H1 (cell line): ENCODE results near the gene SEMA6A. TPM values are rescaled to one million over a fixed set of nuclear protein-coding genes. Genes with fewer than 3 reads are reported as not detected.

Source experiments
- CTCF ChIA-PET: fragments of 300-600 bp; sonication (Branson Sonifier 250); formaldehyde crosslinking; loops from one replicate; lab custom pipeline; 2021; ENCODE audit not compliant: partially characterized antibody; lab: Charles Lee
- POLR2A ChIA-PET: fragments of 300-600 bp; sonication (Branson Sonifier 250); formaldehyde crosslinking; loops from one replicate; lab custom pipeline; 2021; ENCODE audit warnings: inconsistent platforms; ENCODE audit not compliant: partially characterized antibody; lab: Charles Lee
- DNase-seq, 2 experiments: peaks; one replicate each; pipeline versions ENCODE4 v3.0.0 to v3.0.0-alpha.2; 2010 to 2022; ENCODE audit warnings: low spot score in 2 of 2, low read depth in 1 of 2, mixed read lengths in 1 of 2
- FAIRE-seq: peaks from 2 replicates; lab custom pipeline; 2011; peaks lifted over from hg19 to GRCh38; lab: Jason Lieb, UNC
- H2AFZ ChIP-seq: 2 replicates; pipeline ENCODE4 v1.8.1; 2012; ENCODE audit warnings: low read length, inconsistent platforms
- H2AK5ac ChIP-seq: 2 replicates; pipeline ENCODE4 v1.6.1; 2013; ENCODE audit warnings: low read depth, low read length
- H2BK120ac ChIP-seq: replicated peaks from 2 replicates; pipeline ENCODE3; 2013; ENCODE audit warnings: low read depth, low read length, inconsistent platforms
- H2BK12ac ChIP-seq: 2 replicates; pipeline ENCODE4 v1.6.1; 2013; ENCODE audit warnings: low read depth, low read length
- H2BK15ac ChIP-seq: 2 replicates; pipeline ENCODE4 v1.6.1; 2013; ENCODE audit warnings: low read length
- H2BK20ac ChIP-seq: 2 replicates; pipeline ENCODE4 v1.6.1; 2013; ENCODE audit warnings: low read length
- H2BK5ac ChIP-seq: 2 replicates; pipeline ENCODE4 v1.6.1; 2013; ENCODE audit warnings: low read depth, low read length
- H3K14ac ChIP-seq: 2 replicates; pipeline ENCODE4 v1.6.1; 2013; ENCODE audit warnings: inconsistent platforms; ENCODE audit not compliant: insufficient read length
- H3K18ac ChIP-seq: 2 replicates; pipeline ENCODE4 v1.6.1; 2013; ENCODE audit warnings: low read length; ENCODE audit errors: extremely low read depth
- H3K23ac ChIP-seq: 2 replicates; pipeline ENCODE4 v1.6.1; 2013; ENCODE audit warnings: inconsistent platforms; ENCODE audit not compliant: insufficient read length
- H3K23me2 ChIP-seq: 2 replicates; pipeline ENCODE4 v1.6.1; 2013; ENCODE audit warnings: low read depth, low read length
- H3K27ac ChIP-seq: 2 replicates; pipeline ENCODE4 v1.6.1; 2011; ENCODE audit warnings: low read depth, low read length, inconsistent platforms
- H3K27me3 ChIP-seq, 4 experiments: replicated peaks in 1 of 4; 1 replicate in 1 of 4; 2 replicates in 3 of 4; pipeline versions ENCODE4 v1.6.1 to v1.8.1; 2011 to 2013; ENCODE audit warnings: low read length in 3 of 4, mild to moderate bottlenecking in 3 of 4, inconsistent platforms in 2 of 4, mixed read lengths in 2 of 4, moderate library complexity in 1 of 4; ENCODE audit not compliant: control insufficient read depth in 3 of 4, insufficient read depth in 3 of 4; ENCODE audit errors: extremely low read depth in 1 of 4
- H3K36me3 ChIP-seq, 4 experiments: 2 replicates each; pipeline versions ENCODE4 v1.6.1 to v1.8.1; 2011 to 2013; ENCODE audit warnings: mild to moderate bottlenecking in 4 of 4, low read length in 3 of 4, moderate library complexity in 2 of 4, control low read depth in 1 of 4, inconsistent platforms in 1 of 4; ENCODE audit not compliant: insufficient read depth in 4 of 4, control insufficient read depth in 2 of 4
- H3K4ac ChIP-seq: replicated peaks from 2 replicates; pipeline ENCODE3; 2013; ENCODE audit warnings: low read length, low read depth, mixed read lengths, inconsistent platforms; ENCODE audit not compliant: insufficient read length
- H3K4me1 ChIP-seq, 4 experiments: replicated peaks in 1 of 4; 1 replicate in 1 of 4; 2 replicates in 3 of 4; pipeline versions ENCODE4 v1.6.1 to v1.8.1; 2011 to 2013; ENCODE audit warnings: low read length in 3 of 4, inconsistent platforms in 2 of 4, mixed read lengths in 1 of 4; ENCODE audit not compliant: insufficient read depth in 4 of 4, control insufficient read depth in 3 of 4
- H3K4me2 ChIP-seq, 2 experiments: 2 replicates each; pipeline versions ENCODE4 v1.6.1 to v1.8.1; 2011 to 2013; ENCODE audit warnings: low read depth in 2 of 2, low read length in 2 of 2, control low read depth in 1 of 2, inconsistent platforms in 1 of 2, mild to moderate bottlenecking in 1 of 2; ENCODE audit not compliant: insufficient read depth in 1 of 2
- H3K4me3 ChIP-seq, 4 experiments: fragments of 200-600, 300-600 bp in 1 of 4; sonication (generic), shearing (Covaris generic), sonication (Bioruptor Twin) in 1 of 4; 2 replicates each; pipeline versions ENCODE4 v1.5.1 to v1.8.1; 2011 to 2016; ENCODE audit warnings: low read length in 4 of 4, low read depth in 3 of 4, control low read depth in 2 of 4, inconsistent platforms in 2 of 4, mild to moderate bottlenecking in 2 of 4, mixed read lengths in 1 of 4, moderate library complexity in 1 of 4; ENCODE audit not compliant: insufficient read depth in 2 of 4; ENCODE audit errors: extremely low read depth in 1 of 4
- H3K56ac ChIP-seq: replicated peaks from 2 replicates; pipeline ENCODE3; 2013; ENCODE audit warnings: low read depth, mild to moderate bottlenecking, mixed read lengths, low read length, inconsistent platforms; ENCODE audit not compliant: insufficient read length
- H3K79me1 ChIP-seq: 2 replicates; pipeline ENCODE4 v1.6.1; 2013; ENCODE audit warnings: low read depth, low read length, control low read depth
- H3K79me2 ChIP-seq, 2 experiments: 2 replicates each; pipeline versions ENCODE4 v1.6.1 to v1.8.1; 2012 to 2013; ENCODE audit warnings: low read length in 2 of 2, mild to moderate bottlenecking in 2 of 2, inconsistent platforms in 1 of 2; ENCODE audit not compliant: insufficient read depth in 2 of 2, control insufficient read depth in 1 of 2
- H3K9ac ChIP-seq, 4 experiments: replicated peaks in 1 of 4; 1 replicate in 1 of 4; 2 replicates in 3 of 4; pipeline versions ENCODE4 v1.6.1 to v1.8.1; 2011 to 2013; ENCODE audit warnings: low read depth in 3 of 4, low read length in 3 of 4, control low read depth in 2 of 4, mild to moderate bottlenecking in 2 of 4, moderate library complexity in 2 of 4, inconsistent platforms in 1 of 4; ENCODE audit errors: extremely low read depth in 1 of 4
- H3K9me3 ChIP-seq, 2 experiments: 2 replicates each; pipeline versions ENCODE4 v1.6.1 to v1.8.1; 2012 to 2013; ENCODE audit warnings: mild to moderate bottlenecking in 2 of 2, moderate library complexity in 2 of 2, control low read depth in 1 of 2, inconsistent platforms in 1 of 2, low read depth in 1 of 2, low read length in 1 of 2, mixed read lengths in 1 of 2; ENCODE audit not compliant: insufficient read depth in 2 of 2
- H4K20me1 ChIP-seq, 2 experiments: replicated peaks in 1 of 2; 2 replicates each; pipeline versions ENCODE3 to v1.8.1; 2011 to 2013; ENCODE audit warnings: inconsistent platforms in 2 of 2, low read length in 2 of 2, mild to moderate bottlenecking in 1 of 2; ENCODE audit not compliant: insufficient read depth in 2 of 2, control insufficient read depth in 1 of 2
- H4K5ac ChIP-seq: 2 replicates; pipeline ENCODE4 v1.6.1; 2013; ENCODE audit warnings: low read length, low read depth, mixed read lengths, inconsistent platforms; ENCODE audit not compliant: insufficient read length
- H4K8ac ChIP-seq: 2 replicates; pipeline ENCODE4 v1.8.0; 2013; ENCODE audit warnings: mild to moderate bottlenecking, moderate library complexity, low read length, inconsistent platforms; ENCODE audit not compliant: insufficient read depth; ENCODE audit errors: extremely low read depth
- H4K91ac ChIP-seq: replicated peaks from 2 replicates; pipeline ENCODE3; 2013; ENCODE audit warnings: low read length, mixed read lengths, inconsistent platforms; ENCODE audit not compliant: insufficient read length
- JUND ChIP-seq: IDR thresholded peaks from 2 replicates; pipeline ENCODE4 v1.6.1; 2011; ENCODE audit warnings: mild to moderate bottlenecking, improper control_type of control experiment, low read length
- WGBS, 2 experiments: shearing (Covaris generic) in 1 of 2; methylation state at CpG; one replicate each; pipeline versions ENCODE4 v1.1.6 to v1.1.7; 2013 to 2015; ENCODE audit warnings: low lambda C conversion rate in 2 of 2, mixed read lengths in 2 of 2, inconsistent platforms in 1 of 2, low coverage in 1 of 2, missing lambda C conversion rate in 1 of 2; ENCODE audit not compliant: insufficient replicate concordance in 2 of 2, insufficient coverage in 1 of 2, insufficient read length in 1 of 2; ENCODE audit errors: extremely low coverage in 1 of 2, missing lambda C conversion rate in 1 of 2; 5-methylcytosine and 5-hydroxymethylcytosine counted together
- polyA plus RNA-seq, 7 experiments: library from polyadenylated mRNA; depleted of rRNA in 3 of 7; stranded (reverse) in 5 of 7; unstranded in 2 of 7; fragments of >200 nt in 5 of 7; fragments of 200-250 nt in 2 of 7; gene quantifications; 1 replicate in 5 of 7; 2 replicates in 1 of 7; 4 replicates in 1 of 7; pipeline versions ENCODE4 v1.2.1 to v1.2.3, GENCODE V29; 2011 to 2013; ENCODE audit warnings: missing spikeins in 2 of 7, mixed read lengths in 2 of 7
- total RNA-seq: library from RNA; stranded (reverse); fragmentation: NEBNext Ultra II Directional; extraction: Animal tissue kit (Norgen Biotek cat#: 25700); gene quantifications from 2 replicates; pipeline ENCODE4 v1.2.1, GENCODE V29; 2021

The SEMA6A gene
- total and polyA plus RNA-seq, 2 of the 8 experiments (the other 6 are each of a cell fraction or from before 2014, with no cell fraction given) = 78.3 to 277 TPM

GRCh38 chr5:116410336-116410890 is 164.2 kb downstream of the SEMA6A start:
- Histone ChIP-seq H3K79me1 (no peaks in the 10 kb centered on the region), H4K20me1 (no peaks in the 10 kb centered on the region), H2AFZ (no peak overlapping the region), H2BK5ac (no peak overlapping the region), H3K27me3 (no peaks in the 10 kb centered on the region), H2BK20ac (no peak overlapping the region), H4K5ac (no peak overlapping the region), H3K79me2 (no peaks in the 10 kb centered on the region), H3K4me3 (no peak overlapping the region), H3K9me3 (no peaks in the 10 kb centered on the region), H2BK15ac (no peak overlapping the region), H3K56ac (no peak overlapping the region), H4K91ac (no peak overlapping the region), H3K4me2 (no peak overlapping the region), H3K23ac (no peak overlapping the region), H2BK12ac (no peak overlapping the region), H3K27ac (no peak overlapping the region), H3K36me3 (no peaks in the 10 kb centered on the region), H3K4ac (no peak overlapping the region), H3K23me2 (no peaks in the 10 kb centered on the region), H3K4me1 (peaks cover 0 to 2% (median 0%) of the 10 kb centered on the region in 4 experiments; a peak in 1 of 7 replicates), H2BK120ac (no peak overlapping the region), H4K8ac (no peak overlapping the region), H3K9ac (no peak overlapping the region), H2AK5ac (no peak overlapping the region), H3K14ac (no peak overlapping the region), H3K18ac (no peak overlapping the region)
- CTCF ChIA-PET = no interaction called here
- 96% methylated on average over 3 of the region's 3 CpGs; no CpG with 5 or more reads in 1 of the 2 experiments for WGBS, 2 experiments
- POLR2A ChIA-PET = no interaction called here
- FAIRE-seq (no peak), DNase-seq (no peak)
- TF ChIP-seq JUND = no peak
